ENCODE data around the gene CD8B2.
"Not testable (repeated sequence)": the region's sequence is repeated elsewhere in the genome, so short reads cannot be mapped to it uniquely, and the experiment has no call there.

CD8B2 gene

GRCh38 chr2:106551417-106552130, 64.4 kb downstream of the CD8B2 start:
- no peak for DNase-seq (ENCODE audit: low spot score)

GRCh38 chr2:106552921-106553320, 65.8 kb downstream of the CD8B2 start:
- DNase-seq (ENCODE audit: low spot score): no peak

GRCh38 chr2:106553321-106553720, 66.2 kb downstream of the CD8B2 start:
- no peak for DNase-seq (ENCODE audit: low spot score)

- DNase-seq (ENCODE audit: low spot score): no peak
Observed at GRCh38 chr2:106554411-106554810, 67.2 kb downstream of the CD8B2 start.

GRCh38 chr2:106555053-106555452, 67.9 kb downstream of the CD8B2 start:
- DNase-seq (ENCODE audit: low spot score): no peak

- not testable (repeated sequence) for DNase-seq (ENCODE audit: low spot score)
Observed at GRCh38 chr2:106559786-106560185, 72.6 kb downstream of the CD8B2 start.

- no peak for DNase-seq (ENCODE audit: low spot score)
Observed at GRCh38 chr2:106560773-106561172, 73.6 kb downstream of the CD8B2 start.

- no peak for DNase-seq (ENCODE audit: low spot score)
Observed at GRCh38 chr2:106561356-106561755, 74.2 kb downstream of the CD8B2 start.

GRCh38 chr2:106561803-106562202, 74.6 kb downstream of the CD8B2 start:
- DNase-seq (ENCODE audit: low spot score): no peak

GRCh38 chr2:106562268-106563186, 75.4 kb downstream of the CD8B2 start:
- DNase-seq (ENCODE audit: low spot score): no peak

- DNase-seq (ENCODE audit: low spot score): no peak
Observed at GRCh38 chr2:106563195-106563594, 76.0 kb downstream of the CD8B2 start.

GRCh38 chr2:106565599-106565998, 78.4 kb downstream of the CD8B2 start:
- no peak for DNase-seq (ENCODE audit: low spot score)

GRCh38 chr2:106566050-106566449, 78.9 kb downstream of the CD8B2 start:
- peak; percentile 34 for DNase-seq (ENCODE audit: low spot score)

- DNase-seq (ENCODE audit: low spot score): not testable (repeated sequence)
Observed at GRCh38 chr2:106566484-106566883, 79.3 kb downstream of the CD8B2 start.

- no peak for DNase-seq (ENCODE audit: low spot score)
Observed at GRCh38 chr2:106570316-106570715, 83.2 kb downstream of the CD8B2 start.

Data from RKO (cell line).